ENCODE measurements around the gene CRY2. TPM values are rescaled to one million over a fixed set of nuclear protein-coding genes. Genes with fewer than 3 reads are reported as not detected.

Gene CRY2
- polyA plus RNA-seq, 2 of the 4 experiments (the other 2 are of a cell fraction), result 3.2 to 4.1 TPM

DNA sequence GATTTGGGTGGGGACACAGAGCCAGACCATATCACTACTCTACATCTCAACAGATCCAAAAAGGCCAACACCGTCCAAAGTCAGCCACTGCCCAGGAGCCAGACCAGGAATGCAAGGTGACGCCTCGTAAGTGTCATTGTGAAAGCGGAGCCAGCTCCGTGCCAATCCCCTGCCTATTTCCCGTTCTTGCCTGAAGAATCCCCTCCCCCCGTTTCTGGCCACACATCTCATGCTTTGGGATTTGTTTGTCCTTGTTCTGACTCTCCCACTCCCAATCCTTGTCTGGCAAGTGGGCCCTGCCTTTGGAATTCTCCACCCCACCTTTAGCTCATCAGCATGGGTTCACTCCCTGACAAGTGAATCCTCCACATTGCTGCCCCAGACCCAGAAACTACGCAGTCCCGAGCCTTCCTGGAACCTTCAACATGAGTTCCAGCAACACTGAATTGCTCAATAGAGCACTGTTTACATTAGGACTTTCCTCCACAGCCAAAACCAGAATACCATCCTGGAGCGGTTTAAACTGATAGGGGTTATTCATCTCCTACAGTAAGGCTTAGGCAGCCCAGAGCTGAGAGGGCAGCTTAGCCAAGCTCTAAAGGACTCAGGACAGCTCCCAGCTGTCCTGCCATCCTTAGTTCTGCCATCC is 48.4 kb upstream of the CRY2 start:
- no peak for FAIRE-seq
- WGBS (ENCODE audit: missing lambda C conversion rate), result 81% methylated on average over 10 of the region's 10 CpGs
- Histone ChIP-seq H3K27ac (no peak overlapping the region), H3K4me1 (0 out of 3 replicates have a peak, but pooled peaks cover 4% of the 10 kb centered on the region), H3K4me3 (no peak overlapping the region), H3K9me3 (no peaks in the 10 kb centered on the region), H3K4me2 (no peak overlapping the region)
- no peak for DNase-seq (ENCODE audit: low read depth in 1 of 2, low spot score in 1 of 2)
- no peak for TF ChIP-seq EHF (CRISPR knock-in tag; IDR thresholded peaks at IDR 0.05)
- TF ChIP-seq NPAS2 (CRISPR knock-in tag; IDR thresholded peaks at IDR 0.05; ENCODE audit: borderline replicate concordance), result no peak
- no peak for TF ChIP-seq TP53 (CRISPR knock-in tag; IDR thresholded peaks at IDR 0.05)
- TF ChIP-seq ZNF302 (CRISPR knock-in tag; IDR thresholded peaks at IDR 0.05), result no peak
- TF ChIP-seq, protein P1, sequence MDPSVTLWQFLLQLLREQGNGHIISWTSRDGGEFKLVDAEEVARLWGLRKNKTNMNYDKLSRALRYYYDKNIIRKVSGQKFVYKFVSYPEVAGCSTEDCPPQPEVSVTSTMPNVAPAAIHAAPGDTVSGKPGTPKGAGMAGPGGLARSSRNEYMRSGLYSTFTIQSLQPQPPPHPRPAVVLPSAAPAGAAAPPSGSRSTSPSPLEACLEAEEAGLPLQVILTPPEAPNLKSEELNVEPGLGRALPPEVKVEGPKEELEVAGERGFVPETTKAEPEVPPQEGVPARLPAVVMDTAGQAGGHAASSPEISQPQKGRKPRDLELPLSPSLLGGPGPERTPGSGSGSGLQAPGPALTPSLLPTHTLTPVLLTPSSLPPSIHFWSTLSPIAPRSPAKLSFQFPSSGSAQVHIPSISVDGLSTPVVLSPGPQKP (IDR thresholded peaks at IDR 0.05; ENCODE audit: low read depth, low read length), result no peak
- TF ChIP-seq HOXB5 (CRISPR knock-in tag; IDR thresholded peaks at IDR 0.05), result no peak
- TF ChIP-seq, protein P2, sequence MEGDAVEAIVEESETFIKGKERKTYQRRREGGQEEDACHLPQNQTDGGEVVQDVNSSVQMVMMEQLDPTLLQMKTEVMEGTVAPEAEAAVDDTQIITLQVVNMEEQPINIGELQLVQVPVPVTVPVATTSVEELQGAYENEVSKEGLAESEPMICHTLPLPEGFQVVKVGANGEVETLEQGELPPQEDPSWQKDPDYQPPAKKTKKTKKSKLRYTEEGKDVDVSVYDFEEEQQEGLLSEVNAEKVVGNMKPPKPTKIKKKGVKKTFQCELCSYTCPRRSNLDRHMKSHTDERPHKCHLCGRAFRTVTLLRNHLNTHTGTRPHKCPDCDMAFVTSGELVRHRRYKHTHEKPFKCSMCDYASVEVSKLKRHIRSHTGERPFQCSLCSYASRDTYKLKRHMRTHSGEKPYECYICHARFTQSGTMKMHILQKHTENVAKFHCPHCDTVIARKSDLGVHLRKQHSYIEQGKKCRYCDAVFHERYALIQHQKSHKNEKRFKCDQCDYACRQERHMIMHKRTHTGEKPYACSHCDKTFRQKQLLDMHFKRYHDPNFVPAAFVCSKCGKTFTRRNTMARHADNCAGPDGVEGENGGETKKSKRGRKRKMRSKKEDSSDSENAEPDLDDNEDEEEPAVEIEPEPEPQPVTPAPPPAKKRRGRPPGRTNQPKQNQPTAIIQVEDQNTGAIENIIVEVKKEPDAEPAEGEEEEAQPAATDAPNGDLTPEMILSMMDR (IDR thresholded peaks at IDR 0.05), result no peak
- no peak for TF ChIP-seq POLR2AphosphoS2 (conservative IDR thresholded peaks at IDR 0.05; ENCODE audit: low read length)
- no peak for TF ChIP-seq E2F6 (IDR thresholded peaks at IDR 0.05; ENCODE audit: borderline replicate concordance, low read depth)
- no peak for TF ChIP-seq SREBF2 (IDR thresholded peaks at IDR 0.05)
- no peak for TF ChIP-seq SMC3 (IDR thresholded peaks at IDR 0.05)
- no peak for TF ChIP-seq HOXB13 (CRISPR knock-in tag; IDR thresholded peaks at IDR 0.05; ENCODE audit: low read depth)
- no peak for TF ChIP-seq HDAC2 (IDR thresholded peaks at IDR 0.05)
- TF ChIP-seq NFE2L2 (conservative IDR thresholded peaks at IDR 0.05; ENCODE audit: low read length), result no peak
- TF ChIP-seq RAD21 (conservative IDR thresholded peaks at IDR 0.05 in 1 of 2, IDR thresholded peaks at IDR 0.05 in 1 of 2), result no peak
- TF ChIP-seq JUN (IDR thresholded peaks at IDR 0.05), result no peak
- no peak for TF ChIP-seq FOSL2 (IDR thresholded peaks at IDR 0.05)
- no peak for TF ChIP-seq FOSL2 (CRISPR knock-in tag; IDR thresholded peaks at IDR 0.05)
- ATAC-seq, result no peak
- CTCF ChIA-PET, result interaction anchor here (7.1 kb wide), 1 partner anchor 27 kb away, joined by 44 read pairs; no protein-coding TSS in a partner anchor
- POLR2A ChIA-PET, result no interaction called here

GRCh38 chr11:45799562-45799961 is 47.7 kb upstream of the CRY2 start:
- ATAC-seq (no peak), FAIRE-seq (no peak), DNase-seq (ENCODE audit: low read depth in 1 of 2, low spot score in 1 of 2) (no peak)
- POLR2A ChIA-PET, result no interaction called here
- WGBS (ENCODE audit: missing lambda C conversion rate), result 82% methylated on average over 3 of the region's 3 CpGs
- H3K4me1 ChIP-seq, result 0 out of 3 replicates have a peak, but pooled peaks cover 4% of the 10 kb centered on the region
- H3K4me2 ChIP-seq, result no peak overlapping the region
- no peak overlapping the region for H3K4me3 ChIP-seq
- no peaks in the 10 kb centered on the region for H3K9me3 ChIP-seq
- no peak for TF ChIP-seq NFE2L2 (conservative IDR thresholded peaks at IDR 0.05; ENCODE audit: low read length)
- TF ChIP-seq, protein P1 (IDR thresholded peaks at IDR 0.05; ENCODE audit: low read depth, low read length), result no peak
- TF ChIP-seq, protein P3, sequence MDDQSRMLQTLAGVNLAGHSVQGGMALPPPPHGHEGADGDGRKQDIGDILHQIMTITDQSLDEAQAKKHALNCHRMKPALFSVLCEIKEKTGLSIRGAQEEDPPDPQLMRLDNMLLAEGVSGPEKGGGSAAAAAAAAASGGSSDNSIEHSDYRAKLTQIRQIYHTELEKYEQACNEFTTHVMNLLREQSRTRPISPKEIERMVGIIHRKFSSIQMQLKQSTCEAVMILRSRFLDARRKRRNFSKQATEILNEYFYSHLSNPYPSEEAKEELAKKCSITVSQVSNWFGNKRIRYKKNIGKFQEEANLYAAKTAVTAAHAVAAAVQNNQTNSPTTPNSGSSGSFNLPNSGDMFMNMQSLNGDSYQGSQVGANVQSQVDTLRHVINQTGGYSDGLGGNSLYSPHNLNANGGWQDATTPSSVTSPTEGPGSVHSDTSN (IDR thresholded peaks at IDR 0.05), result no peak
- peak; percentile 83 for TF ChIP-seq ZC3H11A (IDR thresholded peaks at IDR 0.05)
- no peak for TF ChIP-seq CBX8 (IDR thresholded peaks at IDR 0.05)
- no peak for TF ChIP-seq NPAS2 (CRISPR knock-in tag; IDR thresholded peaks at IDR 0.05; ENCODE audit: borderline replicate concordance)
- no peak for TF ChIP-seq NR3C1 (IDR thresholded peaks at IDR 0.05)
- no peak for TF ChIP-seq POLR2AphosphoS2 (conservative IDR thresholded peaks at IDR 0.05; ENCODE audit: low read length)
- no peak for TF ChIP-seq POLR2A (IDR thresholded peaks at IDR 0.05; ENCODE audit: low read length)
- H3K27ac ChIP-seq, result no peak overlapping the region
- CTCF ChIA-PET, result interaction anchor here (0.6 to 7.1 kb wide), 3 partner anchors 28 to 530 kb away, joined by 3 to 44 read pairs (median 4); no protein-coding TSS in a partner anchor

Measured in A549 (cell line).